ENCODE data around the gene PGBD5.

Gene PGBD5

DNA sequence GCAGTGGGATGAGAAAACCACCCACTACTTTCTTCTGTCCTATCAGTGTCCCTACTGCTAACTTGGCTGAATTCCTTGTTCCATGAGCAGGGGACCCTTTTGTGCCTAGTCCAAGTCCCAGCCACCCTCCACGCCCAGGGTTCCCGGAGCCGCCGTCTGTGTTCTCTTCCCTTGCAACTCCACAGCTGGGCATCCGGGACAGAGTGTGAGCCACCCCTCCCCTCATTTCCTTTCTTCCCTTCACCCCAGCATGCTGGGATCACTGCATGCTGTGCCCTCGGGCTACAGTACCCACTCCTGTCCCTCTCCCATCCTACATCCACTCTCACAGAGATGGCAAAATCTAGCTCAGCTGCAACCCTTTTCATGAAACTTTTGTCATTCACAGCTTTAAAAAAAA lies 44.5 kb downstream of the PGBD5 start:
- Histone ChIP-seq H3K36me3 (ENCODE audit: control insufficient read depth in 5 of 5, insufficient read depth in 5 of 5, low read length in 5 of 5) (no peaks in the 10 kb centered on the region), H3K4me3 (ENCODE audit: low read depth in 1 of 5, low read length in 5 of 5) (no peak overlapping the region), H3K27ac (ENCODE audit: low read depth, low read length) (no peak overlapping the region), H3K27me3 (ENCODE audit: control insufficient read depth in 5 of 5, insufficient read depth in 4 of 5, low read length in 5 of 5) (no peaks in the 10 kb centered on the region), H3K4me1 (ENCODE audit: control insufficient read depth in 5 of 5, insufficient read depth in 5 of 5, low read length in 5 of 5) (peaks cover 0 to 3% (median 0%) of the 10 kb centered on the region in 5 donors), H3K9me3 (ENCODE audit: control insufficient read depth in 5 of 5, low read length in 5 of 5) (peaks cover 6 to 22% (median 18%) of the 10 kb centered on the region in 5 donors), H3K9ac (ENCODE audit: low read length in 5 of 5) (no peak overlapping the region)

DNA sequence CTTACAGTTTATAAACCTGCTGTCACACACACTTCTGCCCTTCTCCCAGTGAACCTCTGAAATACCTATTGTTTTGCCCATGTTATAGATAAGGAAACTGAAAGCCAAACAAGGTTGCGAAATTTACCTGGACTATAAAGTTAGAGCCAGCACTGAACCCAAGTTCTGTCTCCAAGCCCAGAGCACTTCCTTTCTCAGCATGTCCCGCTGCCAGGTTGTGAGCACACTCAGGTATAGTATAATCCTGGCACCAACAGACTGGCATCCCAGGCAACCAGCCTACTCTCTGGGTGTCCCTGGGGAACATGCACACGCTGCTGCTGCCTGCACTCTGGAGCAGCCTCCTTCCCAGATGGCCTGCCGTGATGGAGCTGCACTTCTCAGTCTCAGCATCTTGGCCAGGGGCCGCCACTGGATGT lies 45.1 kb downstream of the PGBD5 start:
- peaks cover 0 to 3% (median 0%) of the 10 kb centered on the region in 5 donors for H3K4me1 ChIP-seq (ENCODE audit: control insufficient read depth in 5 of 5, insufficient read depth in 5 of 5, low read length in 5 of 5)
- H3K27ac ChIP-seq (ENCODE audit: low read depth, low read length): no peak overlapping the region
- H3K9me3 ChIP-seq (ENCODE audit: control insufficient read depth in 5 of 5, low read length in 5 of 5): peaks cover 6 to 22% (median 18%) of the 10 kb centered on the region in 5 donors
- H3K4me3 ChIP-seq (ENCODE audit: low read depth in 1 of 5, low read length in 5 of 5): no peak overlapping the region
- no peak overlapping the region for H3K9ac ChIP-seq (ENCODE audit: low read length in 5 of 5)
- no peaks in the 10 kb centered on the region for H3K27me3 ChIP-seq (ENCODE audit: control insufficient read depth in 5 of 5, insufficient read depth in 4 of 5, low read length in 5 of 5)
- no peaks in the 10 kb centered on the region for H3K36me3 ChIP-seq (ENCODE audit: control insufficient read depth in 5 of 5, insufficient read depth in 5 of 5, low read length in 5 of 5)

DNA sequence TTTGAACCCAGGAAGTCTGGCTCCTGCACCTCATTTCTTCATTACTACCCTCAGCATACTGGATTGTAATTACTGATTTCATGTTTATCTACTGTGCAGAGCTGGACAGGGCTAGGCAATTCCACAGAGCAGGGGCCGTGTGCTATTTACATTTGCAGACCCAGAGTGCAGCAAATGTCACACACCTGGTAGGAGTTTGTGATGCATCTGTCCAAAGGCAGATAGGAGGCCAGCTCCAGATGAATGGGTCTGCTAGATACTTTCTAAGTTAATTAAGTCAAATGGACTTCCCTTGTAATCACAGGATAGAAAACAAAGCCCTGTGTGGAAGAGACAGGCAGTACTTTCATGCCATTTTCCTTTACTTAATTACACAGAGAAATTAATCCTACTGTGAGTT lies 46.2 kb downstream of the PGBD5 start:
- Histone ChIP-seq H3K9ac (ENCODE audit: low read length in 5 of 5) (no peak overlapping the region), H3K27ac (ENCODE audit: low read depth, low read length) (no peak overlapping the region), H3K4me1 (ENCODE audit: control insufficient read depth in 5 of 5, insufficient read depth in 5 of 5, low read length in 5 of 5) (peaks cover 0 to 3% (median 0%) of the 10 kb centered on the region in 5 donors), H3K9me3 (ENCODE audit: control insufficient read depth in 5 of 5, low read length in 5 of 5) (peaks cover 6 to 22% (median 18%) of the 10 kb centered on the region in 5 donors), H3K27me3 (ENCODE audit: control insufficient read depth in 5 of 5, insufficient read depth in 4 of 5, low read length in 5 of 5) (no peaks in the 10 kb centered on the region), H3K4me3 (ENCODE audit: low read depth in 1 of 5, low read length in 5 of 5) (no peak overlapping the region), H3K36me3 (ENCODE audit: control insufficient read depth in 5 of 5, insufficient read depth in 5 of 5, low read length in 5 of 5) (no peaks in the 10 kb centered on the region)

DNA sequence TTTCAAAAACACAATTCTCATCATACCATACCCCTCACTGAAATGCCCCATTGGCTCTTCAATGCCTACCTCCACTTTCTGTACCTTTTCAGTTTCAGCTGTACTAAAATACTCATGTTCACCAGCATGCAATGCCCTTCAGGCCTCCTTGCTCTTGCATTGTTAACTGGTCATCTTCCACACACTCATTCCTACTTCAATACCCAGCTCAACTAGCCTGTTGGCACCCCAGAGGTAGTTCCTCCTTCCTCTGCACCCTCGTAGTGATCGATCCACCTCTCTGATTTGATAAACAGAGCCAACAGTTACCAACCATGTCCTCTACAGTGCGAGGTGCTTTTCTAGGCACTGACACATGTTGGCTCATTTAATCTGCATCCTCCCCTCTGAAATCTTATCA lies 46.7 kb downstream of the PGBD5 start:
- Histone ChIP-seq H3K9ac (ENCODE audit: low read length in 5 of 5) (no peak overlapping the region), H3K27ac (ENCODE audit: low read depth, low read length) (no peak overlapping the region), H3K36me3 (ENCODE audit: control insufficient read depth in 5 of 5, insufficient read depth in 5 of 5, low read length in 5 of 5) (no peaks in the 10 kb centered on the region), H3K27me3 (ENCODE audit: control insufficient read depth in 5 of 5, insufficient read depth in 4 of 5, low read length in 5 of 5) (no peaks in the 10 kb centered on the region), H3K4me3 (ENCODE audit: low read depth in 1 of 5, low read length in 5 of 5) (no peak overlapping the region), H3K9me3 (ENCODE audit: control insufficient read depth in 5 of 5, low read length in 5 of 5) (peaks cover 6 to 22% (median 18%) of the 10 kb centered on the region in 5 donors), H3K4me1 (ENCODE audit: control insufficient read depth in 5 of 5, insufficient read depth in 5 of 5, low read length in 5 of 5) (peaks cover 0 to 3% (median 0%) of the 10 kb centered on the region in 5 donors)

DNA sequence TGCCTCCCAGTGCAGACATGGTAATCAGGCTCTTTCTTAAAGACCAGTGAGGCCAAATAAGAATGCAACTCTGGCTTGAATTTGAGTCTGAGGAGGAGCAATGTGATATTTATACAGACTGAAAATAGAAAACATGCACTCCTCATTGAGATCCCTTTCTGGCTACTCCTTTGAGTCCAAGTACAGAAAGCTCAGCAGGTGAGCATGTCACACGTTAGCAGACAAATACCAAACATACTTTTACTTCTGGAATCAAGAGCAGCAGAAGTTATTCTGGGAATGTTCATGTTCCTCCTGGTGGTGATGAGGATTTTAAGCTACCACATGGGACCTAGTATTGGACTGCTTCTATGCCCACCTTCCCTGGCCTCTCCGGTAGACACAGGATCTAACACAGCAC lies 48.3 kb downstream of the PGBD5 start:
- peaks cover 0 to 3% (median 0%) of the 10 kb centered on the region in 5 donors for H3K4me1 ChIP-seq (ENCODE audit: control insufficient read depth in 5 of 5, insufficient read depth in 5 of 5, low read length in 5 of 5)
- H3K27me3 ChIP-seq (ENCODE audit: control insufficient read depth in 5 of 5, insufficient read depth in 4 of 5, low read length in 5 of 5): peaks cover 0 to 3% (median 0%) of the 10 kb centered on the region in 5 donors
- H3K36me3 ChIP-seq (ENCODE audit: control insufficient read depth in 5 of 5, insufficient read depth in 5 of 5, low read length in 5 of 5): no peaks in the 10 kb centered on the region
- H3K4me3 ChIP-seq (ENCODE audit: low read depth in 1 of 5, low read length in 5 of 5): no peak overlapping the region
- peaks cover 6 to 22% (median 18%) of the 10 kb centered on the region in 5 donors for H3K9me3 ChIP-seq (ENCODE audit: control insufficient read depth in 5 of 5, low read length in 5 of 5)
- no peak overlapping the region for H3K27ac ChIP-seq (ENCODE audit: low read depth, low read length)
- no peak overlapping the region for H3K9ac ChIP-seq (ENCODE audit: low read length in 5 of 5)

DNA sequence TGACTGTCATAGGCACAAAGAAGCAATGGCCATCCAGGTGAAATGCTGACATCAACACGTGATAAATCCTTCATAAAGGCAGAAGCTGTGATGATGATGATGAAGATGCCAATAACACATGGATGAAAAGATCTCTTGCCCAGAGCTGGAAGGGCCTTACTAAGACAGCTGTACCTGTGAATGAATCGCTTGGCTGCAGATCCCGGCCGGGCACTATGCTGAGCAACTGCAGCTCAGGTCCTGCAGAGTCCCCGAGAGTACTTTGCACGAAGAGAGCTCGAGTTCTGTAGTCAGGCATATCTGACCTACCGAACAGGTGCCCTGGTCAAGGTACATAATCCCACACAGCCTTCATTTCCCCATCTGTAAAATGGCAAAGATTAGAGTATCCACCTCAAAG lies 48.8 kb downstream of the PGBD5 start:
- Histone ChIP-seq H3K36me3 (ENCODE audit: control insufficient read depth in 5 of 5, insufficient read depth in 5 of 5, low read length in 5 of 5) (no peaks in the 10 kb centered on the region), H3K27me3 (ENCODE audit: control insufficient read depth in 5 of 5, insufficient read depth in 4 of 5, low read length in 5 of 5) (peaks cover 0 to 3% (median 0%) of the 10 kb centered on the region in 5 donors), H3K9ac (ENCODE audit: low read length in 5 of 5) (no peak overlapping the region), H3K9me3 (ENCODE audit: control insufficient read depth in 5 of 5, low read length in 5 of 5) (peaks cover 6 to 22% (median 18%) of the 10 kb centered on the region in 5 donors), H3K4me3 (ENCODE audit: low read depth in 1 of 5, low read length in 5 of 5) (no peak overlapping the region), H3K4me1 (ENCODE audit: control insufficient read depth in 5 of 5, insufficient read depth in 5 of 5, low read length in 5 of 5) (peaks cover 0 to 3% (median 0%) of the 10 kb centered on the region in 5 donors), H3K27ac (ENCODE audit: low read depth, low read length) (no peak overlapping the region)

DNA sequence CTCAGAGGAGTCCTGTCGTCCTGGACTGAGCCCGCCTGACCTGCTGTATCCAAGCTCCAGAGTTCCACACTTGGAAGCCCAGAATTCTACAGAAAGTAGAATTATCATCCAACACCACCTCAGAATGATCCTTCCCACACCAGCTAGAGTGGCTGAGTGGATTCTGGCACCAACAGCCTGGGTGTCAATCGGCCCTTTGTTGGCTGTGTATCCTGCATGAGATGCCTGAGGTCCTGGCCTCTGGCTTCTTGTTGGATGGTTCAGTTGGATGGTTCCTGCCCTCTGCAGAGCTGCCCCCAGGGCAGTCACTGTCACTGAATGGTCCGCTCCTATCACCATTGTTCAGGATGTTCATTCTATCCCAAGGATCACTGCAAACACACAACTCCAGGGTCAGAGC lies 49.8 kb downstream of the PGBD5 start:
- Histone ChIP-seq H3K4me1 (ENCODE audit: control insufficient read depth in 5 of 5, insufficient read depth in 5 of 5, low read length in 5 of 5) (no peaks in the 10 kb centered on the region), H3K36me3 (ENCODE audit: control insufficient read depth in 5 of 5, insufficient read depth in 5 of 5, low read length in 5 of 5) (no peaks in the 10 kb centered on the region), H3K4me3 (ENCODE audit: low read depth in 1 of 5, low read length in 5 of 5) (no peak overlapping the region), H3K27me3 (ENCODE audit: control insufficient read depth in 5 of 5, insufficient read depth in 4 of 5, low read length in 5 of 5) (peaks cover 0 to 3% (median 0%) of the 10 kb centered on the region in 5 donors), H3K27ac (ENCODE audit: low read depth, low read length) (no peak overlapping the region), H3K9me3 (ENCODE audit: control insufficient read depth in 5 of 5, low read length in 5 of 5) (peaks cover 6 to 22% (median 18%) of the 10 kb centered on the region in 5 donors), H3K9ac (ENCODE audit: low read length in 5 of 5) (no peak overlapping the region)

DNA sequence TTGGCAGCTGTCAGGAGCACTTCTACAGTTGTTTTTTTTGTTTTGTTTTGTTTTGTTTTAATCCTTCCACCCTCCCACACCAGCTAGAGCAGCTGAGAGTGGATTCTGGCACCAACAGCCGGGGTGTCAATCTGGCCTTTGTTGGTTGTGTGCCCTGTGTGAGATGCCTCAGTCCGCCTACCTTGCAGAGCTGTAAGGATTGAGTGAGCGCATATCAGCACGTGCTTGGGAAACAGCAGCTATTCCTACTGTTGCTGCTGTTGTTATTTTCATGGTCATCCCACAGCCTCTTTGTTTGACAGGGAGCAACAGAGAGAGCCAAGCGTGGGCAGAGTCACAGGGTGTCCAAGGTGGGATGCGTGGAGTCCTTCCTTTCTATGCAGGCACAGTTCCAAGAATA lies 50.4 kb downstream of the PGBD5 start:
- Histone ChIP-seq H3K4me3 (ENCODE audit: low read depth in 1 of 5, low read length in 5 of 5) (no peak overlapping the region), H3K9me3 (ENCODE audit: control insufficient read depth in 5 of 5, low read length in 5 of 5) (peaks cover 6 to 22% (median 18%) of the 10 kb centered on the region in 5 donors), H3K4me1 (ENCODE audit: control insufficient read depth in 5 of 5, insufficient read depth in 5 of 5, low read length in 5 of 5) (no peaks in the 10 kb centered on the region), H3K27me3 (ENCODE audit: control insufficient read depth in 5 of 5, insufficient read depth in 4 of 5, low read length in 5 of 5) (peaks cover 0 to 3% (median 0%) of the 10 kb centered on the region in 5 donors), H3K9ac (ENCODE audit: low read length in 5 of 5) (no peak overlapping the region), H3K36me3 (ENCODE audit: control insufficient read depth in 5 of 5, insufficient read depth in 5 of 5, low read length in 5 of 5) (no peaks in the 10 kb centered on the region), H3K27ac (ENCODE audit: low read depth, low read length) (no peak overlapping the region)

DNA sequence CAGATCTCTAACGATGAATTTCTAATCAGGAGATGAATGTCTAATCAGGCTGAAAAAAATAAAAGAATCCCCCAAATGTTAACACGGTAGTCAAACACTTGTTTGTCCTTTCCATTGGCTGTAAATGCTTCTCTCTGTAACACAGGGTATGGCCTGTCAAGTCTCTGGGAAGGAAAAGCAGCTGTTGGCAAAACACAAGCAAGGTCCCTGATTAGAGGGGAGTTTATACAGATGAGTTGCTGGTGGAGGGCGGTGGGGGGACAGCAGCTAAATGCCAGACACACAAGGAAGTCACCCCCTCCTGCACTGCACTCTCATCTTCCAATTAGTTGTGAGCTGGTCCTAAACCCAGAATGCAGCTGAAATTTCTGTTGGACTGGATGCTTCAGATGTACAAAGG lies 51.0 kb downstream of the PGBD5 start:
- Histone ChIP-seq H3K9ac (ENCODE audit: low read length in 5 of 5) (no peak overlapping the region), H3K4me1 (ENCODE audit: control insufficient read depth in 5 of 5, insufficient read depth in 5 of 5, low read length in 5 of 5) (no peaks in the 10 kb centered on the region), H3K36me3 (ENCODE audit: control insufficient read depth in 5 of 5, insufficient read depth in 5 of 5, low read length in 5 of 5) (no peaks in the 10 kb centered on the region), H3K27me3 (ENCODE audit: control insufficient read depth in 5 of 5, insufficient read depth in 4 of 5, low read length in 5 of 5) (peaks cover 0 to 3% (median 0%) of the 10 kb centered on the region in 5 donors), H3K27ac (ENCODE audit: low read depth, low read length) (no peak overlapping the region), H3K9me3 (ENCODE audit: control insufficient read depth in 5 of 5, low read length in 5 of 5) (peaks cover 6 to 18% (median 15%) of the 10 kb centered on the region in 5 donors), H3K4me3 (ENCODE audit: low read depth in 1 of 5, low read length in 5 of 5) (no peak overlapping the region)

DNA sequence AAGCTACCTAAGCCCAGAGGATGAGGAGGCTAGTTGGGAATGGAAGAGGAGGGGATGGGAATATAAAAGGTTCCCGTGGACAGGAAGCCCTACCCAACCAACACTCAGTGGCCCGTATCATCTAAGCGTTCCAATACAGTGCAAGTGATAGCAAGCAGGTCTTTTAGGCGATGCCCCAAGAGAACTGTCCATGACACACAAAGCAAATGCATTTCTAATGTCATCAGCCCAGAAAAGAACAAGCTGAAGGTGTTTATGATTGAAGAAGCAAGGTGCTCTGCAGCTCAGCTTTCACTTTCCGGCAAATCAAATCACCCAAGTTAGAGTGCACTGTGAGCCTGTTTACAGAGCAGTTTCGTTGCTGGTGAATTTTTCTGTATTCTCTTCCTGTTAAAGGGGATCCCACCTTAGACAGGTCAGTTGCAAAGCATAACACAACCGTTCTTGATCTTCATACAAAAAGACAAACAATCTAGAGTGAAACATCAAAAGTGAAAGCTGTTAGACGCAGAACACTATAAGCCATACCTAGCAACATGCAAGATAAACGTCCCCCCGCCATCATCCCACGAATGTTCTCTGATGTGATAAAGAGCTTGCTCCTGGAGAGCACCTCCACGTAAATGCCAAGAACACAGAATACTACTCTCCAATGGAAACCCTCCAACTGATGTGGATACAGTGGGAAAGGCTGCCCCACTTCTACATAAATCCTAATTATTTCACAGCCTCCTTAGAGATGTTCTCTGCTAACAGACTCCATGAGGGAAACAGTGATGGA lies 54.0 kb downstream of the PGBD5 start:
- Histone ChIP-seq H3K4me1 (ENCODE audit: control insufficient read depth in 5 of 5, insufficient read depth in 5 of 5, low read length in 5 of 5) (peaks cover 0 to 14% (median 5%) of the 10 kb centered on the region in 5 donors), H3K9ac (ENCODE audit: low read length in 5 of 5) (no peak overlapping the region), H3K4me3 (ENCODE audit: low read depth in 1 of 5, low read length in 5 of 5) (no peak overlapping the region), H3K36me3 (ENCODE audit: control insufficient read depth in 5 of 5, insufficient read depth in 5 of 5, low read length in 5 of 5) (no peaks in the 10 kb centered on the region), H3K27ac (ENCODE audit: low read depth, low read length) (no peak overlapping the region), H3K9me3 (ENCODE audit: control insufficient read depth in 5 of 5, low read length in 5 of 5) (peaks cover 0 to 3% (median 0%) of the 10 kb centered on the region in 5 donors), H3K27me3 (ENCODE audit: control insufficient read depth in 5 of 5, insufficient read depth in 4 of 5, low read length in 5 of 5) (peaks cover 0 to 6% (median 0%) of the 10 kb centered on the region in 5 donors)

All from subcutaneous abdominal adipose tissue (tissue), 5 donors.